Right ventricle myocardium superior (tissue), 1 donor: ENCODE measurements around the gene GALNT14. TPM values are rescaled to one million over a fixed set of nuclear protein-coding genes. Genes with fewer than 3 reads are reported as not detected.

Source experiments
- ATAC-seq: fragments of 200-7000 bp; cut with Tn5 transposase; one replicate; pipeline ENCODE4 v1.9.1; 2020; ENCODE audit warnings: mild to moderate bottlenecking; ENCODE audit not compliant: poor library complexity
- DNase-seq: peaks from one replicate; pipeline ENCODE4 v3.0.0-alpha.2; 2020
- intact Hi-C: fragments of 100-400 bp; cut with DNase I; formaldehyde crosslinking; loops from one replicate; pipeline ENCODE4 v1.11.2; 2022
- total RNA-seq: library from RNA; stranded (reverse); fragmentation: NEBNext Ultra II Directional; extraction: Animal tissue kit (Norgen Biotek cat#: 25700); gene quantifications from one replicate; pipeline ENCODE4 v1.2.1, GENCODE V29; 2021
- donor health status: DM: no; HTN: yes; CAD: no; lungs with severe emphysema.

Gene GALNT14
- total RNA-seq, 1 donor from 2014 or later, result 0.67 TPM

DNA sequence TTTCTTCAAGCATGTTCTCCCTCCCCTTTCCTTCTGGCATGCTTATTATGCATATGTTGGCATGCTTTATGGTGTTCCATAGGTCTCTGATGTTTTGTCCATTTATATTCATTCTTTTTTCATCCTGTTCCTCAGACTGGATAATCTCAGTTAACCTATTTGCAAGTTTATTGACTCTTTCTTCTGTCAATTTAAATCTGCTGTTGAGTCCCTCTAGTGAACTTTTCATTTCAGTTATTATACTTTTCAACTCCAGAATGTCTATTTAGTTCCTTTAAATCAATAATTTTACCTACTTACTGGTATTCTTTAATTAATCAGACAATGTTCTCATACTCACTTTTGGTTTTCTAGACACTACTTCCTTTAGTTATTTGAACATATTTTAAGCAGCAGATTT, 101.2 kb downstream of the GALNT14 start:
- no peak for ATAC-seq
- intact Hi-C loops, result no loop called here

DNA sequence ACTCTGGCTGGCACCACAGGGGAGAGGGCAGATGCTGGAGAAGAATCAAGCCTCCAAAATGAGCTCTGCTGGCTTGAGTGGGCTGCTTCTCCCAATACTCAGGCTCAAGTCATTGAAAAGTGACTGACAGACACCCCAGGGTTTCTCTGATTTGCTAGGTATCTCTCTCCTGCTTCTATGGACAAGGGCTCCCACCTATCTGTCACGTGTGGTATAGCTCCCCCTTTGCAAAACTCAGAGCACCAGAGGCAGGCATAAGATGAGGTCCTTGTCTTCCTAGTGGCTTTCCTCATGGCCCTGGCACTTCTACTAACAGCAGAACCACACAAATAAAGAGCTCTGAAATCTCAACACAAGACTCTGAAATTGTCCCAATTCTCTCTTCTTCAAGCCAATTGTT, 105.2 kb downstream of the GALNT14 start:
- intact Hi-C loops, result no loop called here
- DNase-seq (no peak), ATAC-seq (no peak)

More for the DNA sequence above, 101.2 kb downstream of the GALNT14 start:
- no peak for DNase-seq

DNA sequence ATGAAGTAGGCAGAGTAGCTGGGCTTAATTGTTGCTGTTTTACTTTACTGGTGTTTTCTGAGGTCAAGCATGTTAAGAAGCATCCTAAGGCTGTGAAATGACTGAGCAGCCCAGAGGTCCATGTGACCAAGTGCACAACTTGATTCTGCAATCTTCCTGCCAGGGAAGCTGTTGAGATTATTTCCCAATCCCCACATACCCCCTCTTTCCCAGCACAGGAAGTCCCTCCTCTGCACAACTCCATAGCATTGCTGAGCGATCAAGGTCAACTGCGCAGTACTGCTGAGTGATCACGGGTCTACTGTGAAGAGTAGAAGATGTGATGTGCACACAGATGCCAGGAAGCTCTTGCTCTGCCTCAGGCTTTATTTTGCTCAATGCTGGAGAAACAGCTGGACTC, 105.8 kb downstream of the GALNT14 start:
- no peak for ATAC-seq
- intact Hi-C loops, result no loop called here
- no peak for DNase-seq

DNA sequence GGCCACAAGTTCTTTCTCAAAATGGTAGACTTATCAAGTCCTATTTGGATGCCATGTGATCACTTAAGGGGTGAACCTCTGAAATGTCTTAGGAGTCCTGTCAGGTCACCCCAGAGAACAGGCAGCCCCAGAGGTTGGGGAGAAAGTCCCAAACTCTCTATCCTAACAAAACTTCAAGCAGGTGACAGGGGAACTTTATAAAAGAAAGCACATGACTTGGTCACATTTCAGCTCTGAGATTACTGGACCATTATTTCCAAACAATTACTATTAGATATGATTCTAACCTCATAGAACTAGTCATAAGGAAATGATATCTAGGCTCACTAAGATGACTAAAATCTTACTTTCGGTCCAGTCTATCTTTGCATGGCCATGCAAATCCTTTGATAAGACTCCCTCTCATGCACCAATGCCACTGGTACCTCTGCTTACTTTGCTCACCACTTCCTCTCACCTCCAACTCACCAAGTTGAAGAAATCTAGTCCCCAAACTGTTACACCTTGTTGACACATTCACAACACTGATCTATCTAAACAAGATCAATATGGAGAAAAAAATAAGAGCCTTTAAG, 107.0 kb downstream of the GALNT14 start:
- ATAC-seq (no peak), DNase-seq (no peak)
- intact Hi-C loops, result no loop called here

DNA sequence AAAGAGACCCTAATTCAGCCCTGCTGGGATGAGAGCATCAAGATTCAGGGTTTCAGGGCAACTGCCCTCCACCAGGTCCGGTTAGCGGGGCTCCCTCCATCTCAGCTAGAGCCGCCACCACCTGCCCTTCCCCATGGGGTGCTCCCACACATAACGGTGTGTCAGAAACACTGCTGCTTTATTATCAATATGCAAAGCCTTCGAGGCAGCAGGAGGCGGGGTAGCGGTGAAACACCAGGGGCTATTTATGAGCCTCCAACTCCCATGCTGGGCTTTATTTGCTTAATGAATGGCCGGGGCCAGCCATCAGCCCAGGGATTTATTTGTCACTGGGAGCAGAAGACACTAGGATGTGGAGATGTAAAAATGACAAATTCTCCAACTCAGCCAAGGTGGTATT, 109.8 kb downstream of the GALNT14 start:
- no peak for DNase-seq
- intact Hi-C loops, result no loop called here

DNA sequence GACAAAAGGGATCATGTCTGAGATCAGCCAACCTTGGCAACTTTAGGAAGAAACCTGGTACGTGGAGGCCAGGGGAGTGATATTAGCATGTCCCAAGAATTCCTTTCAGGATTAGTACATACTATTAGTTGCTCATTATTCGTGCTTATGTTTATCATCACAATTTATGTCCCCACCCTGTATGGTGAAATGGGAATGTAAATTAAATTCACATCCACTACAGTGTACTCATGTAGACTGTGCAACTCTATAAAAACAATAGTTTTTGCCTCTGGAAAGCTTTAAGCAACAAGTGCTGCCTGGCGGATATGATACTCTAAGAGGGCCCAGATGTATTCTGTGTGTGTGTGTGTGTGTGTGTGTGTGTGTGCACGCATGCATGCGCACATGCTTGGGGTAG, 110.7 kb downstream of the GALNT14 start:
- intact Hi-C loops, result no loop called here
- ATAC-seq, result no peak

More for the DNA sequence above, 109.8 kb downstream of the GALNT14 start:
- ATAC-seq, result no peak

DNA sequence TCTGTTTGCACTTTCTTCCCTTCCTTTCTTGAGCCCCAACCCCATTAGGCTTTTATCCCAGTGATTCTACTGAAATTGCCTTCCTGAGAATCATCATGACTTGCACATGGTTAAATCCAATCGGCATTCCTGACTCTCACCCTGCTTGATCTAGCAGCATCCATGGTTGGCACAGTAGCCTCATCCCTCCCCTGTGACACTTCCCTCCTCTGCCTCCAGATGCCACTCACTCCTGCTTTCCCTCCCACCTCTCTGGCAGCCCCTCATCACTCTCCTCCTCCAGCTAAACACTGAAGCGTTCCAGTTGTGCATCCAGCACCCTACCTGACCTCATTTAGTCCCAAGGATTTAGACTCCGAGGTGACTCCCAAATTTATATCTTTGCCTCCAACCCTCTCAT, 114.7 kb downstream of the GALNT14 start:
- DNase-seq, result no peak
- no peak for ATAC-seq
- intact Hi-C loops, result no loop called here

More for the DNA sequence above, 110.7 kb downstream of the GALNT14 start:
- DNase-seq, result no peak

DNA sequence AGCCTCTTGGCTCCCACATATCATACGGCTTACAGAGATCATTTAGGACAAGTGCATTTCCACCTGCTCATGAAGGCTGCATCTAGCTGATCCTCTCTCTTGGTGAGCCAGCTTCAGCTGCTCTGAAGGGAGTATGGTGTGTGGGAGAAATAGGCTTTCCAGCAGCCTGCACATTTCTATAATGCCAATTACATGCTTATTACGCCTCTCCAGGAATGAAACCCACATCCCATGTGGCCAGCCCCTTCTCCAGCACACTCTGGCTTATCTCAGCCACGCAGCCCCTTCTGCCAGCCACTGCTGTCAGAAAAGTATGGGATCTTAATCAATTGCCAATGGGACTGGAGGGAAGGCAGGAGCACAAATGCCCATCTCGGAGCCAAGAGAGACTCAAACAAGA, 117.5 kb downstream of the GALNT14 start:
- DNase-seq (no peak), ATAC-seq (no peak)
- intact Hi-C loops, result no loop called here

DNA sequence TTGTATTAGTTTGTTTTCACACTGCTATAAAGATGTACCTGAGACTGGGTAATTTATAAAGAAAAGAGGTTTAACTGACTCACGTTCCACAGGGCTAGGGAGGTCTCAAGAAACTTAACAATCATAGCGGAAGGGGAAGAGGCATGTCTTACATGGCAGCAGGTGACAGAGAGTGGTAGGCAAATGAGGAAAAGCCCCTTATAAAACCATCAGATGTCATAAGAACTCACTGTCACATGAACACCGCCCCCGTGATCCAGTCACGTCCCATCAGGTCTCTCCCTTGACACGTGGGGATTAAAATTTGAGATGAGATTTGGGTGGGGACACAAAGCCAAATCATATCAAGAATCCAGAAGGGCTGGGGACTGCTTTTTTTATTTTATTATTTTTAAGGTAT, 120.0 kb downstream of the GALNT14 start:
- DNase-seq (no peak), ATAC-seq (no peak)
- intact Hi-C loops, result no loop called here

DNA sequence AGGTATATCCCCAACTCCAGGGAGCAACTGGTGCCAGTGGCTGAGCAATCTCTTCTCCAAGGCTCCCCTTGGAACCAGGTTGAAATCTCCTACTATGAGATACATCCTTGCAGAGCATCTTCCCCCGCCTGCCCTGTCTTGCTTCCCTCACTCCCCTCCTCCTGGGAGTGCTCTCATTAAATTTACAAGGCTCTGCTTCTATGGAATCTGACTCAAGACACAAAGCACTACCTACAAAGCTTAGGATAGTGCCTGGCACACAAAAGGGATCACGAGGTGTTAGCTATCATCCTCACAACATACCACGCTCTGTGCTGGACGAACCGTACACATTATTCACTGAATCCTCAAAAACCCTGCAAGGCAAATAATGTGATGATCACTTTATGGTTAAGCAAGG, 121.6 kb downstream of the GALNT14 start:
- intact Hi-C loops, result no loop called here
- ATAC-seq, result no peak
- no peak for DNase-seq

DNA sequence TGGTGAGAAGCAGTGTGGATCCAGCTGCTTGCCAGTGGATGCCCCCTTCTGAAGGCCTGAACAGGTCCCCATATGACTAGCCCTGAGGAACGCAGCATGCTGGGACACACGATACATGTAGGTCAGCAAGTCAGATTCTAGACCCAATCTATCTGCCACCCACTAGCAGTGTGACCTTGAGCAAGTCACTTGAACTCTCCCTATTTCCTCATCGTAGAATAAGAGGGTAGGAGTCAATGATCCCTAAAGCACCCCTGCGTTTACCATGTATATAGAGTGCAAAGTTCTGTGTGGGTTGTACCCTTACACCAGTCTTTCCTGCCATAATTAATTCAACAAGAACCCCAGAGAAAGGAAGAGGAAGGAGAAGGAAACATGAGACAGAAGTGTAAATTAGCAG, 123.7 kb downstream of the GALNT14 start:
- intact Hi-C loops, result no loop called here
- no peak for ATAC-seq
- DNase-seq, result no peak

DNA sequence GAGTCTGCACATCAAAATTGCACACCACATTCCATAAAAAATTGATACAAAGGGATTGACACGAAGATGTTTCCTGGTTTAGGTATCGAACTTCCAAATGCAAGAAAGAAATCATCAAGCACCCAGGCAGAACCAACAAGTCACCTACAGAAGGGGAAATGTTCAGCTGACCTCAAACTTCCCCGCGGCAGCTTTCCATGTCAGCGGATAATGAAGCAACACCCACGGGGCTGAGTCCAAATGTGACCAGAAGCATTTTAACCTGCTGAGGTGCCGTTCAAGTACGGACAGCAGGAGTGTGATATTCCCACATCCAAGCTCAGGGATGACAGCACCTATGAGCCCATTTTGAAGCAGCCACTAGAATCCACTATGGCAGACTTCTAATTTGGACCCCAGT, 124.9 kb downstream of the GALNT14 start:
- no peak for ATAC-seq
- intact Hi-C loops, result no loop called here
- DNase-seq, result no peak

DNA sequence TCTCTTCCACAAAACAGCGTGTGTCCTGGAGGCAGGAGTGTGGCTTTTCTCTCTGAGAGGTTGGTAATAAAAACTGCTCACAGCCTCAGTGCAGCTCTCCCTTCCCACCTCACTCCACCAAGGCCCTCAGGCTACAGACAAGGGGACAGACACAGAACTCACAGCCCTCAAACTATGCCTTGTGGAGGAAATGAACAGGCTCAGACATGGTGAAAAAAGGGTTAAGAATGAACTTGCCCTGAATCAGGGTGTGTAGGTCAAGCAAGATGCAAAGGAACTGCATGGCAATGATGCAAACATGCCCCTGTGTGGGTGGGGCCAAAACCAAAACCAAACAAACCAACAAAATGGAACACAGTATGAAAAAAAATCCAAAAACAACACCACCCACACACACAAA, 125.8 kb downstream of the GALNT14 start:
- ATAC-seq (no peak), DNase-seq (no peak)
- intact Hi-C loops, result no loop called here

DNA sequence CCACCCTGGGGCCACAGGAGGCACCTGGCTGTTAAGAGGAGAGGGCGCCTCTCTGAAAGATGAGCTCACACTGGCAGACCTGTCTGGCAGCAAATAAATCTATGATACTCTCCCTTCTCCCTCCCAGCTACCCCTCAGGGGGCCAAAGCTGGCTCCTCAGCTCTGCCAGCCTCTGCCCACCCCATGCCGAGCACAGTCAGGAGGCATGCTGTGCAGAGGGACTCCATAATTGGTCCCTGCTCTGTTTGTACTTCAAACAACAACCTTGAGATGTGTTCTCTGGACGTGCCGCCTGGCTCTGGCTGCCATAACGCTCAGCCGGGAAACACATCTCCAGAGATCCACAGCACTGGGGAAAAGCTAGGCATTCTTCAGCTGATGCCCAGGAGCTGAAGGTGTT, 126.7 kb downstream of the GALNT14 start:
- no peak for DNase-seq
- intact Hi-C loops, result no loop called here
- ATAC-seq, result no peak

DNA sequence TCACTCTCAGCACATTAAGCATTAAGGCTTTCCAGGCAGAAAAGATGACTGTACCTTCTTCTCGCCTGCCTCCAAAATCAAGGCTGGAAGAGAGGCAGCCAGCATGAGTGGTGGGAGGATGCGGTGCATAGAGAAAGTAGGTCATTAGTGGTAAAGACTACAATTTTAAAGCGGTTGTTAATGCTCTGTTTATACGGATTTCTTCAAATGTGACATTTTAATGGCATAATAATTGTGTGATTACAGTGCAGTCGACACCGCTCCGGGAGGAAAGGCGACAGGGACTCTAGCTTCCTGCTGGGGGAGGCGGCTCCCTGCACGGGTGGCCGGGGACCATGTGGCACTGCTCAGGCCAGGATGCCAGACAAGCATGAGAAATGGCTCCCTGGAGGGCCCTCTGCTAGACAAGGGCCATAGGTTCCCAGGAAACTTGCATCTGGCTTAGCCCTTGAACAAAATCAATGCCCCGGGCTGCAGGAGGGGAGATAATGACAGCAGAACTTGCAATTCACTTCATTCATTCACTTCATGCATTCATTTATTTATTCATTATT, 129.6 kb downstream of the GALNT14 start:
- ATAC-seq (no peak), DNase-seq (no peak)
- intact Hi-C loops, result no loop called here

DNA sequence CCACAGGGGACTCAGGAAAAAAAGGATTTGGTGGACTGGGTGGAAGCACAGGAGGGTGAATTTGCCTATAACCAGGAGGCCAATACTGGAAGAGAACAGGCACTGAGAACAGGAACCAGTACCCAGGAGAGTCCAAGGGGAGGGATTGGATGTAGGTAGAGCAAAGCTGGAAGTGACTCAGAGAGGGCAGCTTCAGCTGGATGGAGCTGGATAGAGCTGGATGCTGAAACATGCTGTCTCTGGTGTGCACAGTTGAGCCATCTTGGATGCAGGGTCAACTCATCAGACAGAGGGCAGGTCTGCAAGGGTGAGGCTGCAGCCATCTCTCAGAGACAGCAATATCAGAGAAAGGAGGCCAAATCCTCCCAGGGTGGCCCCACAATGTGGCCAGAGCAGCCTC, 134.0 kb downstream of the GALNT14 start:
- no peak for ATAC-seq
- intact Hi-C loops, result no loop called here
- no peak for DNase-seq

DNA sequence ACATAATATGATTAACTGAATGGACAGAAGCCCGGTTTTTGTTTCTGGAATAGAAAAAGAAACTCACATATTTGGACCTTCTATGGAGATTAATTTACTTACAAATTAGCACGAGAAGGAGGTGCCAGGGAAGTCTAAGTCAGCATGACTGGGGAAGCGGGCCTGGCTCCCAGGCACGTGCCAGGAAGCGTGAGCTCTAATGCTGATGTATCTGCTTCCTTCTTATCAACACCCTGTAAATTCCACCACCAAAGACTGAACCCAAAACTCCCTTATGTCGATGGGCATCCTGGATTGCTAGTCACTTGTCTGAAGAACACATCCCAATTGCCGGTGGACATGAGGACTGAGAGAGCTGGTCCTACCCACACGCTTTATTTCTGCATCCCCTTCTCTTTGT, 134.5 kb downstream of the GALNT14 start:
- DNase-seq, result no peak
- intact Hi-C loops, result no loop called here
- ATAC-seq, result no peak

DNA sequence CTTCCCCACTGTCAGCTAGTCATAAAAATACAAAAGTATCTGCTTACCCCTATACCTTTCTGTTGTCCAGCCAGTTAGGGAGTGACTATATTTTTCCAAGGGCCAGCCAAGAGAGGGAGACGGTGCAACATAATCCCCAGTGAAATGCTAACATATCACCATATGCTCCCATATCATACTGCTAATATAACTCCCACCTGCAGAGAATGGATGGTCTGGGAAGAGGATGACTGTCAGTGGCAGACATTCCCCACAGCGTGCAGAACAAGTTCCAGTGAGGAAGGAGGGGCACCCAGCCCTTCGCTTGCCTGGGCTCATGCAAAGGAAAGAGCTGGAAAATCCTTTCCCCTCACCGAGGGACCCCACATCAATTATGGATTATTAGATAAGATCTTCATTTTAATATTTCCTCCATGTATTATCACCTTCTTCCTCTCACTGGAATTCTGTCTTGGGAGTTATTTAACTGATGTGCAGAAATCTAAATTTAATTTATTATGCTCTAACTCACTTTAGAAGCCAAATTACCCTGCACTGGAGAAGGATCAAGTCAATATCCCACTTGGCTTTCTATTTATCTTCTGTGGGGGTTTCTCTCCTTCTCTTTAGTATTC, 135.6 kb downstream of the GALNT14 start:
- no peak for DNase-seq
- no peak for ATAC-seq
- intact Hi-C loops, result no loop called here

DNA sequence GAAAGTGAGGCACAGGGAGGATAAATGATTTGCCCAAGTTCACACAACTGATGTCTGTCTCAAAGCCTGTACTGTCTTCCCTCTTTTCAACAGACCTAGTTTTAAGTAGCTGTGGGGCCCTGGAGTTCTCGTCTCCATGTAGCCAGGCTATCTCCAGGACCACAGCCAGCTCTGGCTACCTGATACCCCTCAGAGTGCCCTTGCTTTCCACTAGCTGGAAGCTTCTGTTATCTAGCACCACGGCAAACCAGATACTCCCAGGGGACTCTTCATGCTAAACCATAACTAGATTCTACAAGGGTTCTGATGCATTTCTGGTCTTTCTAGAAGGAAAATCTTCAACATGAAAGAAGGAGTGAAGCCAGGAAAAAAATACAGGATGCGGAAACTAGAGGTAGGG, 137.3 kb downstream of the GALNT14 start:
- no peak for ATAC-seq
- intact Hi-C loops, result no loop called here
- no peak for DNase-seq

DNA sequence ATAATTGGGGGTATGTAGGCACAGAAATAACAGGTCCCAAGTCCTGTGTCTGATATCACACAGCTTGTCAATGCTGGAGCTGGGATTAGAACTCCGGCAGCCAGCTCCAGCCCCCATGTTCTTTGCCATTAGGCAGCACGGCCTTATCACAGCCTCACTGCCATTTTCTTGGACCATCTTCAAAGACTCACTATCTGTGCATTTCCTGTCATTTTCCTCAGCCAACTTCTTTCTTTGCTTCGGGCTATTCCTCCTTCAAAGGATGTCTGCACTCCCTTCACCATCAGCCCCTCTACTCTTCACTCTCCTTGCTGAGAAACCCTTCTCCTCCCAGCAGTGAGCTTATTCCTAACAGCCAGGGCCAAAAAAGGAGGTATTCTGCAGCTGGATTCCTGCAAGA, 139.6 kb downstream of the GALNT14 start:
- intact Hi-C loops, result no loop called here
- DNase-seq, result no peak
- ATAC-seq, result no peak

DNA sequence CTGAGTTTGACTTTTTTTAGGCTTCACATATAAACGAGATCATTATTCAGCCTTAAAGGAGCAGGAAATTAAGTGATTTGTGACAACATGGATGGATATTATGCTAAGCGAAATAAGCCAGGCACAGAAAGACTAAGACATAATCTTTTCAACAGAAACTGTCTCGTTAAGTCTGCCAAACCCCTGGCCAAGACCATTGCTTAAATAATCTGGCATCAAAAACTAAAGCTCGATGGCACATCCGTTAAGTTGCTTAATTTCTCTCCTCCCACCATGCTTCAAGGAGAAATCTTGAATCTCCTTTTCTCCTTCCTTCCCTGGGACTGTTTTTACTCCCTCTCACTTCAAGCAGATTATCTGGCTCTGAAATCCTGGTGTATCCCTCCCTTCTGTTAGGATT, 140.3 kb downstream of the GALNT14 start:
- ATAC-seq (no peak), DNase-seq (no peak)
- intact Hi-C loops, result no loop called here
